Naive B cell (primary cell): ENCODE measurements around the gene LYZL2. TPM values are rescaled to one million over a fixed set of nuclear protein-coding genes. Genes with fewer than 3 reads are reported as not detected.
A peak's percentile ranks its signal among the peaks of the same experiment; 100 is the strongest.
"Not testable (repeated sequence)": the region's sequence is repeated elsewhere in the genome, so short reads cannot be mapped to it uniquely, and the experiment has no call there.

Experiments used
- ATAC-seq, 2 donors: fragments of 150-1000 bp; cut with Tn5 transposase; 2 replicates each; pipeline ENCODE4 v1.10.0; 2021; ENCODE audit warnings: low read depth in 2 of 2, mild to moderate bottlenecking in 2 of 2, moderate library complexity in 2 of 2
- DNase-seq: peaks from one replicate; pipeline ENCODE4 v3.0.0; 2022
- H3K27ac Mint-ChIP-seq, 6 donors: one replicate each; pipeline ENCODE4 v1.8.0; 2020 to 2022; ENCODE audit warnings: mild to moderate bottlenecking in 6 of 6, mixed read lengths in 6 of 6, moderate library complexity in 5 of 6, inconsistent platforms in 2 of 6
- H3K27me3 Mint-ChIP-seq, 3 donors: one replicate each; pipeline ENCODE4 v1.8.0; 2021 to 2022; ENCODE audit warnings: mixed read lengths in 3 of 3, mild to moderate bottlenecking in 1 of 3
- H3K36me3 Mint-ChIP-seq, 2 donors: one replicate each; pipeline ENCODE4 v1.8.0; 2020 to 2022; ENCODE audit warnings: mixed read lengths in 2 of 2, inconsistent platforms in 1 of 2, mild to moderate bottlenecking in 1 of 2
- H3K4me1 Mint-ChIP-seq, 3 donors: one replicate each; pipeline ENCODE4 v1.8.0; 2020 to 2022; ENCODE audit warnings: mixed read lengths in 3 of 3, inconsistent platforms in 1 of 3, mild to moderate bottlenecking in 1 of 3, moderate library complexity in 1 of 3
- H3K4me3 Mint-ChIP-seq, 8 donors: one replicate each; pipeline ENCODE4 v1.8.0; 2020 to 2022; ENCODE audit warnings: mild to moderate bottlenecking in 8 of 8, mixed read lengths in 8 of 8, moderate library complexity in 8 of 8, inconsistent platforms in 2 of 8
- H3K9me3 Mint-ChIP-seq, 7 donors: one replicate each; pipeline ENCODE4 v1.8.0; 2020 to 2022; ENCODE audit warnings: mixed read lengths in 7 of 7, mild to moderate bottlenecking in 5 of 7, inconsistent platforms in 2 of 7, moderate library complexity in 1 of 7
- polyA plus RNA-seq, 6 donors: library from polyadenylated mRNA; unstranded; fragments of 300-500 nt; fragmentation: Illumina TruSeq; gene quantifications; one replicate each; pipeline ENCODE4 v1.2.3, GENCODE V29; 2021; ENCODE audit warnings: low read depth in 6 of 6

Gene LYZL2
- polyA plus RNA-seq, 6 donors from 2014 or later: not detected

DNA sequence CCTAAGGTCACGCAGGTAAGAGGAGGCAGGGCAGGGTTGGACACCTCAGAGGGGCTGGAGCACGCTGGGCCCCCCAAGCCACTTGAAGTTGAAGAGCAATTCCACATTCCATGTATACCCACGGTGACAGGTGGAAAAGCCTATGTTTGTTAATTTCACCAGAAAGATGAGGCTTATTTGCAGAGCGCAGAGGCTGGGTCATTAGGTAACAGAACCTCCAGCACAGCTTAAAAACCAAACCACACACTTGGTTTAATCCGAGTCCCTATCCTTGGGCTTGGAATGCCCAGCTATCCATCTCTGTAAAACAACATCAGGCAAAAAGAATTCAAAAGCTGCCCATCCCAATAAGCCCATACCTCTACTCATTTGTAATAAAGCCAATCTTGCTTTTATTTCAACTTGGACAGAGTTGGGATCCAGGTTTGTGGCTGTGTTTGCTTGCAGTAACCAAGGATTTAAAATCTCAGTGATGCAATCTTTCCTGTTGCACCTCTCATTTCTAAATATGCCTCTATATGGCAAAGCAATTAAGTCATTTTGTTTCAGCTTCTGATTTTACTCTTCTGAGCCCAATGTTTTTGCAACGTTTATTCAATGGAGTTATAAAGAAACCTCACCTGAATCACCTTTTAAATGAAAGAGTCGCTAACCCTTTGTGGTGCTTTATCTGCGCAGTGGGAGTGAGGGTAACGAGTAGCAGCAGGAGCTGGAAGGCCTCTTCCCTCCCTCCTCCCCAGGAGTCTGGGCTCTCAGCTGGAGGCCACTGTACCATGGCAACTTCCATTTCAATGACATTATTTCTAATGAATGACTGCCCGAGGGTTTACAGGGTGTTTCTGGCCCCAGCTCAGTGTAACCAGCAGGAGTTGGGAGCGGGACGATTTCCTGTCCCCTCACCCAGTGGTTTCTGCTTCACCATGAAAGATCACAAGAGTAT lies 32.8 kb downstream of the LYZL2 start:
- DNase-seq, H3K36me3 Mint-ChIP-seq, H3K9me3 Mint-ChIP-seq, H3K4me1 Mint-ChIP-seq, ATAC-seq, H3K27ac Mint-ChIP-seq: not testable (repeated sequence)
- Mint-ChIP-seq H3K27me3 (peaks cover 0 to 25% (median 14%) of the 10 kb centered on the region in 3 donors), H3K4me3 (peak overlapping the region in 1 of 8 donors; percentile 16)

GRCh38 chr10:30596013-30596412 lies 33.5 kb downstream of the LYZL2 start:
- H3K4me1 Mint-ChIP-seq: peaks cover 0 to 6% (median 4%) of the 10 kb centered on the region in 3 donors

DNA sequence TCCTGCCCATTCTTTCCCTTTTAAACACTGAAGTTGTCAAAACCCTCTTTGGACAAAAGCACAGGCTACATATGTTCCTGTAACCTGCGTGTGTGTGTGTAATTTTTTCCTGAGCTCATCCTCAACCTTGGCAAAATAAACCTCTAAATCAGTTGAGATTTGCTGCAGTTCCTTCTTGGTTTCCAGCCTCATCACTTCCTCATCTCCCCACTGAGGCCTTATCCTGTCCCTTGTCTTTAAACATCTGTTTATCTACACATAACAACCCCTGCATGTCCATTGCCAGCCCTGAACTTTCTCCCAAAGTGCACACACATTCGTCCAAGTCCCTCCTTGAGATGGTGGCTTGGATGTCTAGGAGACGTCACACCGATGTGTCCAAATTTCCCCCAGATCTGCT lies 35.5 kb downstream of the LYZL2 start:
- Mint-ChIP-seq H3K4me3 (no peak overlapping the region), H3K27me3 (peaks cover 0 to 25% (median 14%) of the 10 kb centered on the region in 3 donors), H3K27ac (peak overlapping the region in 1 of 6 donors; percentile 6), H3K9me3 (no peaks in the 10 kb centered on the region), H3K4me1 (no peaks in the 10 kb centered on the region), H3K36me3 (no peaks in the 10 kb centered on the region)
- ATAC-seq: no peak
- DNase-seq: no peak

More at GRCh38 chr10:30596013-30596412, 33.5 kb downstream of the LYZL2 start:
- no peaks in the 10 kb centered on the region for H3K9me3 Mint-ChIP-seq
- ATAC-seq (no peak), DNase-seq (no peak)
- H3K27me3 Mint-ChIP-seq: peaks cover 0 to 25% (median 14%) of the 10 kb centered on the region in 3 donors
- no peak overlapping the region for H3K27ac Mint-ChIP-seq
- no peaks in the 10 kb centered on the region for H3K36me3 Mint-ChIP-seq
- H3K4me3 Mint-ChIP-seq: no peak overlapping the region

DNA sequence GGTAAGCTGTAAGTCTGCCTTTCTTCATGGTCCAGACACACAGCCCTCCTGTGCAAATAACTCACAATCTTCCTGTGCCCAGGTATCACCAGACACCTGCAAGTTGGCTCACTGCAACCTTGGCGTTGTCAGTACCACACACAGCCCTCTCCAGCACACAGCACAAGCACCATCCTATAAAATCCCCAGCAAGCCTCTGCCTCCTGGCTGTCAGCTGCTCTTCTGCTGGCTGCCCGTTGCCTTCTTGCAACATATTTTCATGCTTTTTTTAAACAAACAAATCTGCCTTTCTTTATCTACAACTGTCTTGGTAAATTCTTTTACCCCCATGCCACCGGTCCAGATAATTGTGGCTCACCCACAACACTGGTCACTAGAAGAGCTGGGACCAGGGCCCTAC lies 36.8 kb downstream of the LYZL2 start:
- not testable (repeated sequence) for DNase-seq, H3K4me1 Mint-ChIP-seq, H3K4me3 Mint-ChIP-seq, ATAC-seq, H3K36me3 Mint-ChIP-seq, H3K9me3 Mint-ChIP-seq
- peaks cover 0 to 25% (median 14%) of the 10 kb centered on the region in 3 donors for H3K27me3 Mint-ChIP-seq
- peak overlapping the region in 1 of 6 donors; percentile 78 for H3K27ac Mint-ChIP-seq

DNA sequence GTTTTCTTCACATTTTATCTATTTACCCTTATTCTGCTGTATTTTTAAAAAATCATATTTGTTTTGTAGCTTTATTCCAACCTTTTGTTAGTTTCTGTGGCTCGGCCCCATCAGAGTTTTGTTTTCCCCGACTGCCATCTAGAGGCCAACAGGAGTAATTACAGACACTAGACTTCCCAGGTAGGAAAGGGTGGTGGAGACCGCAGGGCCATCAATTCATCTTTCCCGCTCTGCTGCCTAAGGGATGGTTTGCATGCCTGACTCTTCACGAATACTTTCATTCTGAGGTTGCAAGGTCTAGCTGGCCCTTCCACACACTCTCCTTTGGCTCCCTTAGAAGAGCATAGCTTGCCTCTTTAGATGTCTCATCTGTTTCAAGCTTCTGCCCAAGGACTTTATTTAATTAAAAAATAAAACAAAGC lies 38.3 kb downstream of the LYZL2 start:
- ATAC-seq (peak in 1 of 2 donors; percentile 20), DNase-seq (peak; percentile 42)
- Mint-ChIP-seq H3K36me3 (no peaks in the 10 kb centered on the region), H3K27ac (peak overlapping the region in 2 of 6 donors; percentile 5 to 69), H3K27me3 (peaks cover 0 to 25% (median 14%) of the 10 kb centered on the region in 3 donors), H3K9me3 (no peaks in the 10 kb centered on the region), H3K4me3 (no peak overlapping the region), H3K4me1 (peaks cover 9 to 16% (median 12%) of the 10 kb centered on the region in 3 donors)

GRCh38 chr10:30589441-30589840 lies 40.1 kb downstream of the LYZL2 start:
- Mint-ChIP-seq H3K27ac (no peak overlapping the region), H3K4me3 (no peak overlapping the region), H3K9me3 (no peaks in the 10 kb centered on the region), H3K36me3 (no peaks in the 10 kb centered on the region), H3K27me3 (peaks cover 0 to 18% (median 11%) of the 10 kb centered on the region in 3 donors), H3K4me1 (peaks cover 9 to 17% (median 12%) of the 10 kb centered on the region in 3 donors)
- ATAC-seq (no peak), DNase-seq (no peak)

- Mint-ChIP-seq H3K9me3 (no peaks in the 10 kb centered on the region), H3K36me3 (no peaks in the 10 kb centered on the region), H3K27ac (peak overlapping the region; percentile 33 to 90 (median 56)), H3K4me1 (peaks cover 14 to 29% (median 25%) of the 10 kb centered on the region in 3 donors), H3K27me3 (no peaks in the 10 kb centered on the region), H3K4me3 (peak overlapping the region in 6 of 8 donors; percentile 23 to 68 (median 53))
- DNase-seq: peak; percentile 74
- peak; percentile 97 to 99 for ATAC-seq
Measured at GRCh38 chr10:30587522-30588031, 42.0 kb downstream of the LYZL2 start.

- H3K4me1 Mint-ChIP-seq: peaks cover 16 to 30% (median 25%) of the 10 kb centered on the region in 3 donors
- H3K27me3 Mint-ChIP-seq: no peaks in the 10 kb centered on the region
- H3K27ac Mint-ChIP-seq: peak overlapping the region in 5 of 6 donors; percentile 9 to 67 (median 51)
Measured at GRCh38 chr10:30586828-30587227, 42.7 kb downstream of the LYZL2 start.

GRCh38 chr10:30583778-30584415 lies 45.7 kb downstream of the LYZL2 start:
- Mint-ChIP-seq H3K4me1 (peaks cover 17 to 31% (median 25%) of the 10 kb centered on the region in 3 donors), H3K36me3 (no peaks in the 10 kb centered on the region), H3K27ac (peak overlapping the region in 3 of 6 donors; percentile 56 to 78 (median 61)), H3K9me3 (no peaks in the 10 kb centered on the region), H3K27me3 (no peaks in the 10 kb centered on the region), H3K4me3 (peak overlapping the region in 7 of 8 donors; percentile 43 to 78 (median 71))
- ATAC-seq (no peak), DNase-seq (no peak)

More at GRCh38 chr10:30586828-30587227, 42.7 kb downstream of the LYZL2 start:
- DNase-seq (no peak), ATAC-seq (no peak)
- H3K36me3 Mint-ChIP-seq: no peaks in the 10 kb centered on the region
- peak overlapping the region in 5 of 8 donors; percentile 47 to 62 (median 53) for H3K4me3 Mint-ChIP-seq
- H3K9me3 Mint-ChIP-seq: no peaks in the 10 kb centered on the region

- no peaks in the 10 kb centered on the region for H3K27me3 Mint-ChIP-seq
- DNase-seq: no peak
- H3K4me1 Mint-ChIP-seq: peaks cover 9 to 16% (median 15%) of the 10 kb centered on the region in 3 donors
- peak overlapping the region in 2 of 6 donors; percentile 7 to 39 for H3K27ac Mint-ChIP-seq
- H3K36me3 Mint-ChIP-seq: no peaks in the 10 kb centered on the region
- ATAC-seq: no peak
- H3K4me3 Mint-ChIP-seq: peak overlapping the region in 1 of 8 donors; percentile 10
- no peaks in the 10 kb centered on the region for H3K9me3 Mint-ChIP-seq
Measured at GRCh38 chr10:30581779-30582380, 47.7 kb downstream of the LYZL2 start.

- Mint-ChIP-seq H3K27ac (no peak overlapping the region), H3K4me3 (no peak overlapping the region), H3K9me3 (no peaks in the 10 kb centered on the region), H3K27me3 (no peaks in the 10 kb centered on the region), H3K4me1 (peaks cover 8 to 15% (median 13%) of the 10 kb centered on the region in 3 donors), H3K36me3 (peaks cover 0 to 4% of the 10 kb centered on the region in 2 donors)
- ATAC-seq (no peak), DNase-seq (no peak)
Measured at GRCh38 chr10:30580676-30581075, 48.9 kb downstream of the LYZL2 start.

GRCh38 chr10:30580241-30580640 lies 49.3 kb downstream of the LYZL2 start:
- ATAC-seq: no peak
- no peaks in the 10 kb centered on the region for H3K27me3 Mint-ChIP-seq
- H3K9me3 Mint-ChIP-seq: no peaks in the 10 kb centered on the region
- no peak for DNase-seq
- no peak overlapping the region for H3K4me3 Mint-ChIP-seq
- H3K4me1 Mint-ChIP-seq: peaks cover 8 to 15% (median 13%) of the 10 kb centered on the region in 3 donors
- H3K27ac Mint-ChIP-seq: no peak overlapping the region
- H3K36me3 Mint-ChIP-seq: peaks cover 0 to 4% of the 10 kb centered on the region in 2 donors

GRCh38 chr10:30579574-30579973 lies 50.0 kb downstream of the LYZL2 start:
- Mint-ChIP-seq H3K27me3 (no peaks in the 10 kb centered on the region), H3K4me3 (no peak overlapping the region), H3K27ac (no peak overlapping the region), H3K4me1 (peaks cover 8 to 15% (median 13%) of the 10 kb centered on the region in 3 donors), H3K9me3 (no peaks in the 10 kb centered on the region), H3K36me3 (peaks cover 0 to 4% of the 10 kb centered on the region in 2 donors)
- DNase-seq (no peak), ATAC-seq (no peak)
